Skin of body (tissue), 2 donors: ENCODE measurements around the gene ZDHHC1. TPM values are rescaled to one million over a fixed set of nuclear protein-coding genes. Genes with fewer than 3 reads are reported as not detected.
A peak's percentile ranks its signal among the peaks of the same experiment; 100 is the strongest.

Experiments
- DNase-seq: peaks from one replicate; lab custom pipeline; 2025; lab: John Stamatoyannopoulos, UW
- total RNA-seq: library from RNA; depleted of rRNA; stranded (reverse); fragments of >200 nt; gene quantifications from one replicate; pipeline ENCODE4 v1.2.3, GENCODE V29; 2014

Gene ZDHHC1
- total RNA-seq, 1 donor from 2014 or later = 7.0 TPM

DNA sequence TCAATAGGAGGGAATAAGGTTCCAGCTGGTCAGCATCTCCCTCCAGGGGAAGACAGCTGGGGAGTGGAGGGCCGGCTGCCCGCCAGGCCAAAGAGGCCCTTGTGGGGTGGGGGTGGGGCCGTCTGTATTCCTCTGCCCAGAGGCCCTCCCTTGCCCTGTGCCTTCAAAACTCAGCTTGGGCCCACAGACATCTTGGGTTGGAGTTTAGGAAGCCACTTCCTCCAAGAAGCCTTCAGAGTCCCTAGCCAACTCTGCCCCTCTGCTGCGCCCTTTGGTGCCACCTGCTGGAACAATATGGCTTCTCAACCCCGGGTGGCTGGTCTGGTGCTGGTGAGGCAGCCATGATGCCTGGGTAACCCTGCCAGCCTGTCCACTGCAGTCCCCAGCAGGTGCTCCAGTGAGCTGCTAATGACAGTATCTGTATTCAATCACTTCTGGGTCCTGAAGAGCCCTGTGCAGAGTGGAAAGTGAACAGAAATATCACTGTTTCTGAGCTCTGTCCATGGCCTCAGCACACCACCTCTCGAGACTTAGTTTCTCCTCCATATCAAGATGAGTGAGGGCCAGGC, 31.3 kb upstream of the ZDHHC1 start:
- no peak for DNase-seq

- DNase-seq = no peak
These were observed 30.8 kb upstream of the ZDHHC1 start for GRCh38 chr16:67446968-67447507.

- no peak for DNase-seq
These were observed 29.9 kb upstream of the ZDHHC1 start for GRCh38 chr16:67445913-67446907.

DNA sequence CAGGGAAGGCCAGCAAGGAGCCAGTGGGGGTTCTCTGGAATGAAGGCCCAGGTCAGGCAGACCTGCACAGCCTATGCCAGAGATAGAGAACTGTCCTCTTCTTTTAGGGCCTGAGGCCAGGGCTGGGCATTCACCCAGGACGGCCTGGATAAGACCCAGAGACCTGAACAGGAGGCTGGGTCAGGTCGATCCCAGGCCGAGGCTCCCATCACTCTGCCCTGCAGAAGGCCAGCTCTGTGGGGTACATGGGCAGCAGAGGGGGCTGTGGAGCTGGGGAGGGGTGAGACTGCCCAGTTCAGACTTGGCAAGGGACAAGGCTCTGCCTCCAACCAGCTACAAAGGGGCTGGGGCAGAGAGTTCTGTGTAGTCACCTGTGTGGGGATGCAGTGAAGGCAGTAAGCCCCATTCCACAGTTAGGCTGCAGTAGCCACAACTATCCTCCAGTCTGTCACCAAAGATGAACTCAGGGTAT, 29.2 kb upstream of the ZDHHC1 start:
- no peak for DNase-seq

DNA sequence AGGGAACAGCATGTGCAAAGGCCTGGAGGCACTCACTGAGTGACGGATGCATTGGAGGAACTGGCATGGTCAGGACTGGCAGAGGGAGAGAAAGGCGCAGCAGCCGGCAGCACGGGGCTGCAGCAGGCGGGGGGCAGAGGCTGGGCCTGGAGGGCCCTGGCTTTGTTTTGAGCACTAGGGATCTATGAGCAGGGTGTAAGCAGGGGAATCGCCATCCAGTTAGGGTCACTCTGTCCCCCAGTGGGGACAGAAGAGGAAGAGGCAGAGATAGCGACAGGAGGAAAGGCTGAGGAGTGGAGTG, 28.8 kb upstream of the ZDHHC1 start:
- DNase-seq = no peak

DNA sequence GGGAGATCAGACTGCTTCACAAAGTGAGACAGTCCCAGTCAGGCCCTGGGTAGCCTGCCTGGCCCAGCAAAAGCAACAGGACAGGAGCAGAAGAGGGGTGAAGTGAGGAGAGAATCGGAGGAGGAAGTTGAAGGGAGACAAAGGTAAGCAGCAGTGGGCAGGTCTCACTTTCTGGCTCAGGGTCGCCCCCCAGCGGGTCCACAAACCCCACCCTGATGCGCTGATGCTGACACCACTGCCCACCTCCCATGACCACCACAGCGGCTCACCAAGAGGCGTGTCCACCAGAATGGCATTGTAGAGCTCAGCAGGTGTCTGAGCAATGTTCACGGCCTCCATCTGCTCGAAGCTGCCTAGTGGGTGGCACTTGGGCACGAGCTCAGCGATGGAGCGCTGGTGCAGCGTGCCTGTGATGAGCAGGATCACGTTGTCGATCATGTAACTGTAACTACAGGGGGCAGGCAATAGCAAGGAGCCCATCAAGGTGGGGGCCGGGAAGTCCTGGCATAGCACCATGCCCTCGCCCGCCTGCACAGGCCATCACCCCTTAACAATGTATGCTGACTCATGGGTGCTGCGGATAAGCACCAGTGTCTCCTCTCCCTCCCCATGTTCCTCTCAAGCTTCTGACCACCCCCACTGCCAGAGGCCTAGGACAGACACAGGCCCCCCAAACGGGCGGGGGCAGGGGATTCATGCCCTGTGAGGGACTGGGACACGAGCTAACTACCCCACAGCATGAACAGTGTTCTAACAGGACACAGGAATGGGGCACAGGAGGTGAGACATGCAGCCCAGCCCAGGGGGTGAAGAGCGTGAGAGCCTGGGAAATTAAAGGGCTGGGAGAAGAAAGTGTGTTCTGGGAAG, 28.2 kb upstream of the ZDHHC1 start:
- no peak for DNase-seq

GRCh38 chr16:67443265-67443664, 27.0 kb upstream of the ZDHHC1 start:
- DNase-seq = peak; percentile 33

DNA sequence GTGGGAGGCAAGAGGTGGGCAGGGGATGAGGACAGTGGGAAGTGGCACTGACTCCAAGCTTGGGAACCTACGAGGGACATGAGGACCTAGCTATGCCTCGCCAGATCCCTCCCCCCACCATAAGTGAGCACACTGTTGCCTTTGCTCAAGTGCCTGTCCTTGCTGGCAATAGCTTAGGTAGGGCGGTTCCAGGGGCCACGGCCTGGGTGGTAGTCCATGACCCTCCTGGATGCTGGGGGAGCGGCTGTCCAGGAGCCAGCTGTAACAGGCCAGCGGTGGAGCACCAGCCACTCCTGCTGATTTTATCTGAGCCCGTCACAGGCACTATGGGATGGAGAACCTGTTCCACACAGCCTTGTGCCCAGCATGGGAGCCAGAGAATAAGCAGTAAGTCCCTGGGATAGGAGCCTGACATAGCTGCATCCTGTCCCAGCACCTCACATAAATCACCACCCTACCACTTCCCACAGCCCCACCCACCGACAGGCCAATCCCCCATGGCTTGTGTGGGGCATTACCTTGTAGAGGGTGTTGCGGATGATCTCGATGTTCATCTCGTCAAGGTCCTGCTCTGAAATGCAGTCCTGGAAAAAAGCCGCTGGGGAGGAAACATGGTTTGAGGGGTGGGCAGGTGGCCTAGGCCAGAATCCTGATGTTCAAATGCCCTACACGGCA, 26.4 kb upstream of the ZDHHC1 start:
- DNase-seq = no peak

DNA sequence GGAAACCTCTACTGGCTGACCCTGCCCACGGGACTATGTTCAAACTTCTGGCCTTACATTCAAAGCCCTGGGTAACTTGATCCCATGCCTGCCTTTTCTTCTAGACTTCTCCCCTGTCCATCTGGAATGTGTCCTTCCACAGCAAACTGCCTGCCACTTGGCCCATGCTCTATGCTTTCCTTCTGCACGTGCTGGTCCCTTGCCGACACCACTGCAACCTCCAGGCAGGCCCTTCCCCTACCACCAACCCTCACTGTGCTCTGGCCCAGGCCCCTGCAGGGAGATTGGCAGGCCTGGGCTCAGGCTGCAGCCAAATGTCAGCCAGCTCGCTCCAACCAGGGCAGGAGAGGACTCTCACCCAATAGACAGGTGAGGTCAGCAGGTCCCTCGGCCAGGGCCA, 25.6 kb upstream of the ZDHHC1 start:
- DNase-seq = no peak

- no peak for DNase-seq
These were observed 25.0 kb upstream of the ZDHHC1 start for GRCh38 chr16:67441271-67441753.

GRCh38 chr16:67438824-67439393, 22.6 kb upstream of the ZDHHC1 start:
- no peak for DNase-seq

DNA sequence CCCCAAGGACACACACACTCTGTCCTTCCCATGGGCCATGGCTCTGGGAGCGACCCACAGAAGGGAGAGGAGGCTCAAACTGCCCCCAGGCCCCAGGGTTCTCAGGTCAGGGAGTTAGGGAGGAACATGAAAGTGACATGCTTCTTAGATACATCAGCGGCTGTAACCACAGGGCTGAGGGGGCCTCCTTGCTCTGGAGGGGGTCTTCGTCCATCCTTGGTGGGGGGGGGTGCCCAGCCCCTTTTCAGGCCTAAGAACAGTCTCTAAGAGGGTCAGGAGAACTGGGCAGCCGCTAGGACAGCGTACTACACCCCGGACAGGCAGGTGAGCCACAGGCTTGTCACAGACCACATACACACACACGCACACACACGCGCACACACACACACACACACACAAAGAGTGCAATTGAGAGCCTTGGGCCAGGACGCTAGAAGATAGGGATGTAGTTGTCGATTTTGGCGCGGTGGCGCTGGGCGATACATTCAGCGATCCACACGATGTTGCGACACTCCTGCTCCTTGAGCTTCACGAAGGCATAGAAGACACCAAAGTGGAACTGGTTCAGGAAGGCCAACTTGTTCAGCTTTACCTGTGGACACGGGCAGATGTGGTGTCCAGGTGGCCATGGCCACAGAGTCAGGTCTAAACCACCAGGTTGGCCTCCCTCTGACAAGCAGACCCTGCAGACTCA, 22.0 kb upstream of the ZDHHC1 start:
- DNase-seq = no peak

GRCh38 chr16:67437513-67437912, 21.2 kb upstream of the ZDHHC1 start:
- DNase-seq = no peak

GRCh38 chr16:67436640-67437193, 20.4 kb upstream of the ZDHHC1 start:
- no peak for DNase-seq

DNA sequence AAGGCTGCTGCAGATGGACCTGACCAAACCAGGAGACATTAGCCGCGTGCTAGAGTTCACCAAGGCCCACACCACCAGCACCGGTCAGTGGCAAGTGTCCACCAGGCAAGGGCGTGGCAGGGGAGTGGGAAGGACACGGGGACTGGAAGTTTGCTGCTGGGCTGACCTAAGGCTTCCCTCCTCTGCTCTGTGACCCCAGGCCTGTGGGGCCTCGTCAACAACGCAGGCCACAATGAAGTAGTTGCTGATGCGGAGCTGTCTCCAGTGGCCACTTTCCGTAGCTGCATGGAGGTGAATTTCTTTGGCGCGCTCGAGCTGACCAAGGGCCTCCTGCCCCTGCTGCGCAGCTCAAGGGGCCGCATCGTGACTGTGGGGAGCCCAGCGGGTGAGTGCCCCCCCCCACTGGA, 19.5 kb upstream of the ZDHHC1 start:
- no peak for DNase-seq

- DNase-seq = no peak
These were observed 16.9 kb upstream of the ZDHHC1 start for GRCh38 chr16:67433131-67433719.

- DNase-seq = no peak
These were observed 16.2 kb upstream of the ZDHHC1 start for GRCh38 chr16:67432506-67432890.

DNA sequence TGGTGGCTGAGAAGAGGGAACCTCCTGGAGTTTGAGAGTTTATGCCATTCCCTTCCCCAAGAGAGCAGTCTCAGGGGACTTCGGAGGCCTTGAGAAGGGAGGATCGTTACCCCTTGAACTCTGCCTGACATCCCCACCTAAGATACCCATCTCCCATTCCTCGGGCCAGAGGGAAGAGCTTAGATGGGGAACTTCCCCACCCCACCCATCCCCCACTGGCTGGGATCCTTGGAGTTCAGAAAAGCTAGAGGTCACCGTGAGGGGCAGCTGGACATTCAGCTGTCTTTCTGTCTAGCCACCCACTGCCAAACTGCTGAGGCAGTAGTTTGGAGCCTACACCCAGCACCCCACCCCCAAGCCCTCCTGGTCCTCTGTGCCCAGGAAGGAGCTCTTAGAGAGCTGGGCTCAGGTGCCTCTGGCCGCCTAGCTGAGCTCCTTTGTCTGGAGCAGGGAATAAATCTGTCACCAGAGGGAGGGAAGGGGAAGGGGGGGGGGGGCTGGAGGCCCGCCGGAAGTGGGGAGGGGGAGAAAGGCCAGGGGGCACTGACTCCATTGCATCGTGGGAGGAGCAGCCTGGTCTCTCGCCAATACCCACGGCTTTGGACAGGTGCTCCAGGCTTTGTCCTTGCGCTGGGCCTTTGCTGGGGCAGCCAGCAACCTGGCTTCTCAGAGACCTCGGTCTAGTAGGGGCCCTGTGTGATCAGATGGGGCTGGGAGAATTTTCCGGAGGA, 15.7 kb upstream of the ZDHHC1 start:
- no peak for DNase-seq
